C4-2B (cell line): Measurements from ENCODE around the gene PLD1.

Experiments
- H3K27ac ChIP-seq: fragments of 450-650 bp; 2 replicates; pipeline ENCODE4 v1.5.1; 2017
- CTCF ChIP-seq: fragments of 450-650 bp; conservative IDR thresholded peaks from 2 replicates; pipeline ENCODE4 v1.5.1; 2017; ENCODE audit warnings: mild to moderate bottlenecking
- ZFX ChIP-seq: fragments of 450-650 bp; IDR thresholded peaks from 2 replicates; pipeline ENCODE4 v1.6.1; 2017

Gene PLD1

GRCh38 chr3:171585039-171585438 lies 225.2 kb downstream of the PLD1 start:
- TF ChIP-seq ZFX (no peak), CTCF (no peak)
- no peak overlapping the region for H3K27ac ChIP-seq

- no peak overlapping the region for H3K27ac ChIP-seq
- TF ChIP-seq CTCF, result no peak
- TF ChIP-seq ZFX, result no peak
These were observed 226.2 kb downstream of the PLD1 start for GRCh38 chr3:171584100-171584499.

GRCh38 chr3:171574556-171575240 lies 235.6 kb downstream of the PLD1 start:
- TF ChIP-seq CTCF (no peak), ZFX (no peak)
- H3K27ac ChIP-seq, result no peak overlapping the region

GRCh38 chr3:171569571-171570132 lies 240.6 kb downstream of the PLD1 start:
- TF ChIP-seq CTCF (peak; percentile 25), ZFX (no peak)
- no peak overlapping the region for H3K27ac ChIP-seq

- no peak for TF ChIP-seq CTCF
- no peak for TF ChIP-seq ZFX
- no peak overlapping the region for H3K27ac ChIP-seq
These were observed 241.5 kb downstream of the PLD1 start for GRCh38 chr3:171568766-171569165.

GRCh38 chr3:171566803-171567422 lies 243.4 kb downstream of the PLD1 start:
- TF ChIP-seq CTCF (peak; percentile 90), ZFX (no peak)
- H3K27ac ChIP-seq, result no peak overlapping the region

GRCh38 chr3:171565481-171566058 lies 244.7 kb downstream of the PLD1 start:
- TF ChIP-seq ZFX (no peak), CTCF (no peak)
- no peak overlapping the region for H3K27ac ChIP-seq
